NCI-H2171 (cell line): ENCODE data around the gene PEX5L.

Source experiments
- DNase-seq: peaks from one replicate; lab custom pipeline; 2025; lab: John Stamatoyannopoulos, UW

Gene PEX5L

GRCh38 chr3:179955809-179956208, 80.9 kb downstream of the PEX5L start:
- no peak for DNase-seq

DNA sequence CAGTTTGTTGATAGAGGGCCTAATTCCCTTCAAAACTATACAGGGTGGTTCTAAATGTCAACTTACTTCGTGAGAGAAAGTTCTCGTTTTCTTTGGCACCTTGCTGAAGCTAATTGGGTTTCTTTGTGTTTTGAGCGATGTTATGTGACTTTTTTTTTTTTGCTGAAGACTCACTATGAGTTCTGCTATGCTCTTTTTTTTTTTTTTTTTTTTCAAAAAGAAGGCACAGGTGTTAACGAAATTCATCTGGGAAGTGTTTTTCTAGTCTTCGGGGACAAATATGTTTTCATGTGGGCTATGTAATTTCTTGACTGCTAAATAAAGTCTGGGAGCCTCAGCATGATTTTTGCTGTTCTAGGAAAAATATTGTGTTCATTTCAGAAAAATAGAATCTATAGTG, 81.5 kb downstream of the PEX5L start:
- DNase-seq = no peak

DNA sequence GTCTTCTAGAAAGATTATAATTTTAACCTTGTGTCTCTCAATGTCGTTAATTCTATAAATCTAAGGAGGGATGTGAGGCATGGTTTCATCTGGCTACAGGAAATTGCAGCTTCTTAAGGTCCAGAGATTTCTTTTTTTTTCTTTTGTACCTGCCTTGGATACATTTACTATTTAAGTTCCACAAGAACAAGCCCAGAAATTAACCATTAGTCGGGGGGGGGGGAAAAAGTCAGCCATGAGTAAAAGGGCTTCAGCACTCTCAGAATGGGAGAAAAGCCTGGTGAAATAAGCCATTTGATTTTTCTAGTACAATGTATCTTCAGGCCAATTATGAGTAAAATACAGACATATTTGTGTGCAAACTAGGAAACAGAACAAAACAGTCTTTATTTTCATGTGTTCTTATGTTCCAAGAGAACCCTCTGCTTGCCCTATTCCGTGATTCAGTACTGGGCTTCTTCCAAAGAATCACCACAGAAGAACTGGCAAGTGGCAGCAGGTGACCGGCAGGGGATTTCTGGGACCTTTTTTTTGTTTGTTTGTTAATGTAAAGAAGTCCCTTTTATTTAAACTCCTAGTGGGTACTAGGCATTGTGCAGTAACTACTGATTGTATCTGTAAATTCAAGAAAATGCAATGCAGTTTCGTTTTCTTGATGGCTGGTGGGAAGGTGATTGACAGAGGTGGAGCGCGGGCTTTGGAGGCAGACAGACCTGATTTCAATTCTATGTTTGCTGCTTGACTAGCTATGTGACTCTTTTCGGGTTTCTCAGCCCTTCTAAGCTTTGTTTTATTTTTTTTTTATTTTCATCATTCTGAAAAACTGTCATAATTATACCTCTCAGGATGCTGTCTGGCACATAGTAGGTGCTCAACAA, 82.5 kb downstream of the PEX5L start:
- no peak for DNase-seq

DNA sequence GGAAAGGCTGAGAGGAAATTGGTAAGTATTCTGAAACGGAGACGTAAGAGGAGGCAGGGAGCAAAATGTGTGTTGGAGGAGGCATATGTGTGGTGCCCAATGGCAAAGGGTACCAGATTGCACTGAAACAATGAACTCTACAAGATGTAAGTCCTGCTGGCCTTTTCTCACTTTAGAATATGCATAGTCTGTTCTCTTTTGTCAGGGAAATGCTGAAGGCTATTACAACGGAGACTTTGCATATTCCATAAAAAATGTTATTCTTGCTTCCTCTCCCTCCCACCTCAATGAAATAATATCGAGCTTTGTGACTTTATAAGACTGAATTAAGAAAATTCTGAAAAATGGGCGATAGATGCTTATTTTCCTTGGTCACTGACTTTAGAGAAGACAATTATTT, 85.9 kb downstream of the PEX5L start:
- DNase-seq = no peak

DNA sequence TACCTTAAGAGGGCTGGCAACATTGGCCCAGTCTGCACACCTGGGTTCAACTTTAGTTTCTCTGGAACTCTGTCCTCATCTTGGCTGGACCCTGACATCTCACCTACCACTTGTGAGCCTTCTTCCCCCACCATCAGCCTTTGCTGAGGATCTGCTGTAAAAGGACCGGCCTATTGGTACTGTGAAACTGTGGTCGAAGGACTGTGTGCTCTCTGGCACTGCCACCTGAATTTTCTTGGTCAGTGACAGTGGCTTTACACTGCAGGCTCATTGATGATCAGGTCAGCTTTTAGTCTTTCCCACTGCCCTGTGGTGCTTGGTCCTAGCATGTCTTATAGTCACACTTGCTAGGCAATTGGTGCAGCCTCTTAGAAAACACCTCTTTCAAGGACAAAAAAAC, 86.9 kb downstream of the PEX5L start:
- no peak for DNase-seq

- DNase-seq = peak; percentile 83
Measured at GRCh38 chr3:179949412-179949811, 87.3 kb downstream of the PEX5L start.

GRCh38 chr3:179948740-179949139, 88.0 kb downstream of the PEX5L start:
- peak; percentile 24 for DNase-seq

- DNase-seq = no peak
Measured at GRCh38 chr3:179945569-179945968, 91.2 kb downstream of the PEX5L start.

GRCh38 chr3:179943117-179943880, 93.4 kb downstream of the PEX5L start:
- DNase-seq = peak; percentile 11

DNA sequence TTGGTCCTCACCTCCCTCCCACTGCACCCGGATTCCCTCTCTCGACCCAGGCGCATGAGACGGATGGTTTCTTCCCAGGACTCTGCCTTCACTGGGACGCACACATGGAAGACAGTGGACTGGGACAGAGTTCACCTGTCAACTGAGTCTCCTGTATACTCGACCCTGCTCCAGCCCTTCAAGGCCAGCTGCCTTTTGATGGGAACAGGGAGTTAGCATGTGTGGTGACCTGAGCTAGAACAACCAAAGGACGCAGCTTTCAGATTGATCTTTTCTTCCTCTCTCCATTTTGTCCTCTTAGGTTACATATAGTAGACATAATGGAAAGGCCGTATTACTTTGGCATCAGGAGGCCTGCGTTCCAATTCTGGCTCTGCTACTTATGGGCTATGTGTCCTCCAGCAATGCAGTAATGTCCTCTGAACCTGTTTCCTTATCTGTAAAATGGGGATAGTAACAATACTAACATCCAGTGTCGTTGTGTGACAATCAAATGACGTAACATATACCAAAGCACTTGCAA, 94.1 kb downstream of the PEX5L start:
- DNase-seq = no peak

GRCh38 chr3:179935710-179936109, 101.0 kb downstream of the PEX5L start:
- no peak for DNase-seq

DNA sequence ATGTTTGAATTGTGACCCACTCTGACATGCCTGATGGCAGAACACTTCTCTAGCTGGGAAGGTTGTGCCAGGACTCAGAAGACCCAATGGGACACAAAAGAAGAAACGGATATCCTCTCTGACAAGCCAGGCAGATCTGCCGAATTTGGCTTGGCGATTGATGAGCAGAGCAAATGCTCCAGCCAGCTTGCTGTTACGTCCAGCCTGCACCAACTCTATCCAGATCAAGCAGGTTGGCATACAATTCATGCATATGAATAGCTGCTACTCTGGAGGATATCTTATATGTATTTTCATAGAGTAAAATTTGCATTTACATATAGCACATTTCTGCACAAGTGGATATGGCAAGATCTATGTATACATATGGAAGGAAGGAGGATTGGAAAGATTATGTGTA, 102.8 kb downstream of the PEX5L start:
- DNase-seq = no peak

GRCh38 chr3:179933080-179933479, 103.7 kb downstream of the PEX5L start:
- DNase-seq = peak; percentile 34

GRCh38 chr3:179932674-179933073, 104.1 kb downstream of the PEX5L start:
- no peak for DNase-seq

- DNase-seq = peak; percentile 42
Measured at GRCh38 chr3:179929091-179929529, 107.6 kb downstream of the PEX5L start.

- no peak for DNase-seq
Measured at GRCh38 chr3:179927191-179927590, 109.5 kb downstream of the PEX5L start.

GRCh38 chr3:179921951-179922350, 114.8 kb downstream of the PEX5L start:
- DNase-seq = no peak

GRCh38 chr3:179921500-179921899, 115.2 kb downstream of the PEX5L start:
- DNase-seq = no peak

GRCh38 chr3:179907784-179908482, 128.8 kb downstream of the PEX5L start:
- no peak for DNase-seq

DNA sequence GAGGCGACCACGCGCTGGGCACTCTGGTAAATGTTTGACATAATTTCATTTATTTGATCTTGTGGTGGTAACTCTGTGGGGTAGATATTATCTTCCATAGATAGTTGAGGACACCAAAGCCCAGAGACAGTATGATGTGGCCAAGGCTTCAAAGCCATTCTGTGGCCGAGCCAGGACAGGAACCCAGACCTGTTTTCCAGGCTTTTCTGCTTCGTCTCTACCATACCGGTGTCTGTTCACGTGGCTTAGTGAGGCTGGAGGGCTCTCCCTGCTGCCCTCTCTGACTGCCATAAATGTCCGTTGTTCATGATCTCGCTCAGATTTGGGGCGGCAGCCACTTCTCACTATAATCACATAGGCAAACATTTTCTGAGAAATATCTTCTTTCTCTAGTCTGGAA, 134.7 kb downstream of the PEX5L start:
- no peak for DNase-seq

DNA sequence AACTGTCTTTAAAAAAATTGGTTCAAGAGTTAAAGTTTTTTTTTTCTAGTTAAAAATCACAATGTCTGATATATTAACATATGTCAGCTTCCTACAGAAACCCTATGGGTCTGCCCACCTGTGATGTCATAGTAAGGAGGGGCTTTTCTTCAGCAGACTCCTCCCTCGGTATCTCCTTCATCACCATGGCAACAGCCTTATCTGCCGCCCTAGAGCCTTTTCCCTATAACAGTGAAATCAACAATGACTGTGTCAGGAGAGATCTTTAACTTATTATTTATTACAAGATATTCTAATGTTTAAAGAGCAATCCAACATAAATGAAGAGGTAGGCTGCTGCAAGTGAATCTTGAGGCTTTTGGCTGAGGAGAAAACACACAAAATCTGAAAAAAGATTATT, 138.7 kb downstream of the PEX5L start:
- DNase-seq = peak; percentile 60

GRCh38 chr3:179897231-179897630, 139.5 kb downstream of the PEX5L start:
- no peak for DNase-seq
